Measurements from ENCODE around the gene DOCK4. TPM values are rescaled to one million over a fixed set of nuclear protein-coding genes. Genes with fewer than 3 reads are reported as not detected.

Gene DOCK4
- total RNA-seq, 1 experiment from 2014 or later: 20.4 TPM

DNA sequence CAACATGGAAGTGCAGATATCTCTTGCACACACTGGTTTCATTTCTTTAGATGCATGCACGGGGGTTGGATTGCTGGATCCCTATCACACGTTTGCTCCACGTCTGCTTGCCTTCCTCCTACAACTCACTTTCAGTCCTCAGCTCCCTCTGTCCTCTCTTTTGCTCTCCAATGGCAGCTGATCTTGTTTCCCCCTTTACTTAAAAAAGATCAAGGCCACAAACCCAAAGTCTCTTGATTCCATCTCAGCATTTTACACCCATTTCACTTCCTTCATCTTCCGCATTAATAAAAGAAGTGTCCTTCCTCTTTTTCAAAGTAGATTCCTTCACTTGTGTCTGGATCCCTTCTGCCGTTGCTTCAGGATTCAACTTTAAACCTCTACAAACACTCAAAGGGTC is 245.2 kb downstream of the DOCK4 start (continued):
- TF ChIP-seq, protein P1, sequence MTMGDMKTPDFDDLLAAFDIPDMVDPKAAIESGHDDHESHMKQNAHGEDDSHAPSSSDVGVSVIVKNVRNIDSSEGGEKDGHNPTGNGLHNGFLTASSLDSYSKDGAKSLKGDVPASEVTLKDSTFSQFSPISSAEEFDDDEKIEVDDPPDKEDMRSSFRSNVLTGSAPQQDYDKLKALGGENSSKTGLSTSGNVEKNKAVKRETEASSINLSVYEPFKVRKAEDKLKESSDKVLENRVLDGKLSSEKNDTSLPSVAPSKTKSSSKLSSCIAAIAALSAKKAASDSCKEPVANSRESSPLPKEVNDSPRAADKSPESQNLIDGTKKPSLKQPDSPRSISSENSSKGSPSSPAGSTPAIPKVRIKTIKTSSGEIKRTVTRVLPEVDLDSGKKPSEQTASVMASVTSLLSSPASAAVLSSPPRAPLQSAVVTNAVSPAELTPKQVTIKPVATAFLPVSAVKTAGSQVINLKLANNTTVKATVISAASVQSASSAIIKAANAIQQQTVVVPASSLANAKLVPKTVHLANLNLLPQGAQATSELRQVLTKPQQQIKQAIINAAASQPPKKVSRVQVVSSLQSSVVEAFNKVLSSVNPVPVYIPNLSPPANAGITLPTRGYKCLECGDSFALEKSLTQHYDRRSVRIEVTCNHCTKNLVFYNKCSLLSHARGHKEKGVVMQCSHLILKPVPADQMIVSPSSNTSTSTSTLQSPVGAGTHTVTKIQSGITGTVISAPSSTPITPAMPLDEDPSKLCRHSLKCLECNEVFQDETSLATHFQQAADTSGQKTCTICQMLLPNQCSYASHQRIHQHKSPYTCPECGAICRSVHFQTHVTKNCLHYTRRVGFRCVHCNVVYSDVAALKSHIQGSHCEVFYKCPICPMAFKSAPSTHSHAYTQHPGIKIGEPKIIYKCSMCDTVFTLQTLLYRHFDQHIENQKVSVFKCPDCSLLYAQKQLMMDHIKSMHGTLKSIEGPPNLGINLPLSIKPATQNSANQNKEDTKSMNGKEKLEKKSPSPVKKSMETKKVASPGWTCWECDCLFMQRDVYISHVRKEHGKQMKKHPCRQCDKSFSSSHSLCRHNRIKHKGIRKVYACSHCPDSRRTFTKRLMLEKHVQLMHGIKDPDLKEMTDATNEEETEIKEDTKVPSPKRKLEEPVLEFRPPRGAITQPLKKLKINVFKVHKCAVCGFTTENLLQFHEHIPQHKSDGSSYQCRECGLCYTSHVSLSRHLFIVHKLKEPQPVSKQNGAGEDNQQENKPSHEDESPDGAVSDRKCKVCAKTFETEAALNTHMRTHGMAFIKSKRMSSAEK (CRISPR knock-in tag; IDR thresholded peaks at IDR 0.05; ENCODE audit: borderline replicate concordance): no peak
- no peak for TF ChIP-seq IRF2 (CRISPR knock-in tag; IDR thresholded peaks at IDR 0.05; ENCODE audit: borderline replicate concordance, low read depth)
- TF ChIP-seq ZNF232 (CRISPR knock-in tag; IDR thresholded peaks at IDR 0.05): no peak
- TF ChIP-seq, protein P2, sequence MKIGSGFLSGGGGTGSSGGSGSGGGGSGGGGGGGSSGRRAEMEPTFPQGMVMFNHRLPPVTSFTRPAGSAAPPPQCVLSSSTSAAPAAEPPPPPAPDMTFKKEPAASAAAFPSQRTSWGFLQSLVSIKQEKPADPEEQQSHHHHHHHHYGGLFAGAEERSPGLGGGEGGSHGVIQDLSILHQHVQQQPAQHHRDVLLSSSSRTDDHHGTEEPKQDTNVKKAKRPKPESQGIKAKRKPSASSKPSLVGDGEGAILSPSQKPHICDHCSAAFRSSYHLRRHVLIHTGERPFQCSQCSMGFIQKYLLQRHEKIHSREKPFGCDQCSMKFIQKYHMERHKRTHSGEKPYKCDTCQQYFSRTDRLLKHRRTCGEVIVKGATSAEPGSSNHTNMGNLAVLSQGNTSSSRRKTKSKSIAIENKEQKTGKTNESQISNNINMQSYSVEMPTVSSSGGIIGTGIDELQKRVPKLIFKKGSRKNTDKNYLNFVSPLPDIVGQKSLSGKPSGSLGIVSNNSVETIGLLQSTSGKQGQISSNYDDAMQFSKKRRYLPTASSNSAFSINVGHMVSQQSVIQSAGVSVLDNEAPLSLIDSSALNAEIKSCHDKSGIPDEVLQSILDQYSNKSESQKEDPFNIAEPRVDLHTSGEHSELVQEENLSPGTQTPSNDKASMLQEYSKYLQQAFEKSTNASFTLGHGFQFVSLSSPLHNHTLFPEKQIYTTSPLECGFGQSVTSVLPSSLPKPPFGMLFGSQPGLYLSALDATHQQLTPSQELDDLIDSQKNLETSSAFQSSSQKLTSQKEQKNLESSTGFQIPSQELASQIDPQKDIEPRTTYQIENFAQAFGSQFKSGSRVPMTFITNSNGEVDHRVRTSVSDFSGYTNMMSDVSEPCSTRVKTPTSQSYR (CRISPR knock-in tag; IDR thresholded peaks at IDR 0.05): no peak

- H3K27me3 Mint-ChIP-seq (ENCODE audit: low read depth): no peaks in the 10 kb centered on the region
- no peak overlapping the region for H3K4me3 Mint-ChIP-seq
- H3K27ac Mint-ChIP-seq: no peak overlapping the region
- no peaks in the 10 kb centered on the region for H3K36me3 Mint-ChIP-seq
- peaks cover 36% of the 10 kb centered on the region for H3K4me1 Mint-ChIP-seq
- TF ChIP-seq JUN (CRISPR knock-in tag; IDR thresholded peaks at IDR 0.05) (no peak), CREB1 (CRISPR knock-in tag; IDR thresholded peaks at IDR 0.05) (no peak), E2F4 (CRISPR knock-in tag; IDR thresholded peaks at IDR 0.05; ENCODE audit: borderline replicate concordance, low read depth) (no peak), ZNF512 (CRISPR knock-in tag; IDR thresholded peaks at IDR 0.05; ENCODE audit: borderline replicate concordance) (no peak), HMGA2 (CRISPR knock-in tag; IDR thresholded peaks at IDR 0.05) (no peak), FOXK1 (CRISPR knock-in tag; IDR thresholded peaks at IDR 0.05) (no peak)
- TF ChIP-seq, protein P3, sequence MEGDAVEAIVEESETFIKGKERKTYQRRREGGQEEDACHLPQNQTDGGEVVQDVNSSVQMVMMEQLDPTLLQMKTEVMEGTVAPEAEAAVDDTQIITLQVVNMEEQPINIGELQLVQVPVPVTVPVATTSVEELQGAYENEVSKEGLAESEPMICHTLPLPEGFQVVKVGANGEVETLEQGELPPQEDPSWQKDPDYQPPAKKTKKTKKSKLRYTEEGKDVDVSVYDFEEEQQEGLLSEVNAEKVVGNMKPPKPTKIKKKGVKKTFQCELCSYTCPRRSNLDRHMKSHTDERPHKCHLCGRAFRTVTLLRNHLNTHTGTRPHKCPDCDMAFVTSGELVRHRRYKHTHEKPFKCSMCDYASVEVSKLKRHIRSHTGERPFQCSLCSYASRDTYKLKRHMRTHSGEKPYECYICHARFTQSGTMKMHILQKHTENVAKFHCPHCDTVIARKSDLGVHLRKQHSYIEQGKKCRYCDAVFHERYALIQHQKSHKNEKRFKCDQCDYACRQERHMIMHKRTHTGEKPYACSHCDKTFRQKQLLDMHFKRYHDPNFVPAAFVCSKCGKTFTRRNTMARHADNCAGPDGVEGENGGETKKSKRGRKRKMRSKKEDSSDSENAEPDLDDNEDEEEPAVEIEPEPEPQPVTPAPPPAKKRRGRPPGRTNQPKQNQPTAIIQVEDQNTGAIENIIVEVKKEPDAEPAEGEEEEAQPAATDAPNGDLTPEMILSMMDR (IDR thresholded peaks at IDR 0.05): no peak
- ATAC-seq: no peak
- no peaks in the 10 kb centered on the region for H3K9me3 Mint-ChIP-seq
- ChIA-PET CTCF (no interaction called here), POLR2A (no interaction called here)
- no peak for DNase-seq (ENCODE audit: low spot score)
Measured at GRCh38 chr7:111958896-111959295, 247.3 kb downstream of the DOCK4 start.

DNA sequence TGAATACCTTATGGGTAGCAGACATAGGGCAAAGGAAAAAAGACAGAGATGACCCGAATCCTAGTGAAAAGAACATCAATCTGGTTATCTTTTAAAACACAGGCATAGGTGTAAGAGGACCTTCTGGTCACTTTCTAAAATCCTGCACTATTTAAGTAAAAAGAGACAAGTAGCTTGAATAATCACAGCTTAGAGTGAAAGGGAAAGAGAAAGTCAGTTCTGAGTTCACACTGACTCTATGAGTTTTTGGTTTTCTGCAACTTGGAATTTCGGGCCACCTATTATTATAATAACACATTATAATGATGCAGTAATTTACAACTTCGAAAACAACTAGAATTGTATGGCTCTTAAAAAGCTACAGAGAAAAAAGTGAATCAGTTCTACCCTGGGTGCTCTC is 247.8 kb downstream of the DOCK4 start:
- Mint-ChIP-seq H3K4me1 (peaks cover 41% of the 10 kb centered on the region), H3K27ac (no peak overlapping the region), H3K36me3 (no peaks in the 10 kb centered on the region), H3K27me3 (ENCODE audit: low read depth) (no peaks in the 10 kb centered on the region), H3K9me3 (no peaks in the 10 kb centered on the region), H3K4me3 (no peak overlapping the region)
- no peak for ATAC-seq
- POLR2A ChIA-PET: no interaction called here
- no peak for DNase-seq (ENCODE audit: low spot score)
- CTCF ChIA-PET: interaction anchor here (1.4 kb wide), 1 partner anchor 103 kb away, joined by 3 read pairs; no protein-coding TSS in a partner anchor
- no peak for TF ChIP-seq ZNF219 (CRISPR knock-in tag; IDR thresholded peaks at IDR 0.05; ENCODE audit: borderline replicate concordance)
- TF ChIP-seq, protein P4, sequence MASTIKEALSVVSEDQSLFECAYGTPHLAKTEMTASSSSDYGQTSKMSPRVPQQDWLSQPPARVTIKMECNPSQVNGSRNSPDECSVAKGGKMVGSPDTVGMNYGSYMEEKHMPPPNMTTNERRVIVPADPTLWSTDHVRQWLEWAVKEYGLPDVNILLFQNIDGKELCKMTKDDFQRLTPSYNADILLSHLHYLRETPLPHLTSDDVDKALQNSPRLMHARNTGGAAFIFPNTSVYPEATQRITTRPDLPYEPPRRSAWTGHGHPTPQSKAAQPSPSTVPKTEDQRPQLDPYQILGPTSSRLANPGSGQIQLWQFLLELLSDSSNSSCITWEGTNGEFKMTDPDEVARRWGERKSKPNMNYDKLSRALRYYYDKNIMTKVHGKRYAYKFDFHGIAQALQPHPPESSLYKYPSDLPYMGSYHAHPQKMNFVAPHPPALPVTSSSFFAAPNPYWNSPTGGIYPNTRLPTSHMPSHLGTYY (CRISPR knock-in tag; IDR thresholded peaks at IDR 0.05): no peak
- no peak for TF ChIP-seq FOXP4 (CRISPR knock-in tag; IDR thresholded peaks at IDR 0.05)
- no peak for TF ChIP-seq ATF2 (CRISPR knock-in tag; IDR thresholded peaks at IDR 0.05; ENCODE audit: borderline replicate concordance, low read depth)
- no peak for TF ChIP-seq JAZF1 (CRISPR knock-in tag; IDR thresholded peaks at IDR 0.05)
- TF ChIP-seq NR3C1 (CRISPR knock-in tag; conservative IDR thresholded peaks at IDR 0.05; ENCODE audit: low read depth): no peak
